Testis (tissue), 3 donors: ENCODE data around the gene EFCAB11. TPM values are rescaled to one million over a fixed set of nuclear protein-coding genes. Genes with fewer than 3 reads are reported as not detected.

Experiments
- DNase-seq: peaks from one replicate; pipeline ENCODE4 v3.0.0-alpha.2; 2019
- H3K27ac ChIP-seq, 2 donors: fragments of 200-600 bp; sonication (generic); one replicate each; pipeline ENCODE4 v1.5.1; 2019
- H3K27me3 ChIP-seq: fragments of 200-600 bp; sonication (generic); one replicate; pipeline ENCODE4 v1.5.1; 2019
- H3K36me3 ChIP-seq: fragments of 200-600 bp; sonication (generic); one replicate; pipeline ENCODE4 v1.5.1; 2017; ENCODE audit warnings: low read depth; ENCODE audit errors: missing control alignments
- H3K4me1 ChIP-seq: fragments of 200-600 bp; sonication (generic); one replicate; pipeline ENCODE4 v1.5.1; 2019
- H3K4me3 ChIP-seq, 2 donors: fragments of 200-600 bp; sonication (generic); one replicate each; pipeline ENCODE4 v1.5.1; 2017 to 2019
- H3K9me3 ChIP-seq: fragments of 200-600 bp; sonication (generic); one replicate; pipeline ENCODE4 v1.5.1; 2017
- CTCF ChIP-seq, 3 experiments: fragments of 450-650 bp in 2 of 3; fragments of 200-600 bp in 1 of 3; sonication (generic) in 1 of 3; IDR thresholded peaks; one replicate each; pipeline ENCODE4 v1.5.1; 2016 to 2019; ENCODE audit warnings: antibody characterized with exemption in 3 of 3, mild to moderate bottlenecking in 2 of 3, moderate library complexity in 1 of 3
- POLR2A ChIP-seq: fragments of 450-650 bp; IDR thresholded peaks from one replicate; pipeline ENCODE4 v1.6.1; 2017; ENCODE audit warnings: antibody characterized with exemption, mild to moderate bottlenecking, moderate library complexity
- WGBS, 2 donors: methylation state at CpG; one replicate each; pipeline ENCODE4 v1.1.5; 2018; 5-methylcytosine and 5-hydroxymethylcytosine counted together
- intact Hi-C: fragments of 100-400 bp; cut with DNase I; formaldehyde crosslinking; loops from one replicate; pipeline ENCODE4 v1.15.1; 2023; ENCODE audit warnings: low total_unique reads
- polyA plus RNA-seq: library from polyadenylated mRNA; stranded (reverse); fragments of 350-450 nt; fragmentation: Illumina TruSeq; extraction: RNeasy Lipid Tissue Mini Kit (QIAGEN cat#74804); gene quantifications from one replicate; pipeline ENCODE4 v1.2.3, GENCODE V29; 2014; ENCODE audit warnings: low read depth, low replicate concordance; ENCODE audit not compliant: insufficient read depth
- total RNA-seq, 2 donors: library from RNA; depleted of rRNA; stranded (reverse); fragments of >200 nt; gene quantifications; one replicate each; pipeline ENCODE4 v1.2.3, GENCODE V29; 2016

Gene EFCAB11
- total and polyA plus RNA-seq, 3 donors from 2014 or later, result 30.5 to 78.3 (median 50.6) TPM

GRCh38 chr14:89841851-89842250, 112.7 kb downstream of the EFCAB11 start:
- Histone ChIP-seq H3K4me1 (no peaks in the 10 kb centered on the region), H3K4me3 (no peak overlapping the region), H3K27me3 (no peaks in the 10 kb centered on the region), H3K36me3 (no peaks in the 10 kb centered on the region), H3K9me3 (no peaks in the 10 kb centered on the region), H3K27ac (no peak overlapping the region)
- TF ChIP-seq CTCF (IDR thresholded peaks at IDR 0.05) (no peak), POLR2A (no peak)
- intact Hi-C loops, result no loop called here
- WGBS, 2 donors, result 93 to 100% methylated on average over 6 of the region's 6 CpGs
- DNase-seq, result no peak

- Histone ChIP-seq H3K4me1 (no peaks in the 10 kb centered on the region), H3K4me3 (no peak overlapping the region), H3K36me3 (no peaks in the 10 kb centered on the region), H3K27ac (no peak overlapping the region), H3K27me3 (no peaks in the 10 kb centered on the region), H3K9me3 (no peaks in the 10 kb centered on the region)
- TF ChIP-seq POLR2A, result no peak
- no peak for TF ChIP-seq CTCF (IDR thresholded peaks at IDR 0.05)
- intact Hi-C loops, result no loop called here
- DNase-seq, result no peak
- 93 to 97% methylated on average over 7 of the region's 7 CpGs for WGBS, 2 donors
Measured at GRCh38 chr14:89836830-89837469, 117.6 kb downstream of the EFCAB11 start.

GRCh38 chr14:89833661-89834060, 120.9 kb downstream of the EFCAB11 start:
- Histone ChIP-seq H3K36me3 (no peaks in the 10 kb centered on the region), H3K27ac (no peak overlapping the region), H3K4me3 (no peak overlapping the region), H3K4me1 (no peaks in the 10 kb centered on the region), H3K9me3 (no peaks in the 10 kb centered on the region), H3K27me3 (no peaks in the 10 kb centered on the region)
- no peak for TF ChIP-seq POLR2A
- no peak for TF ChIP-seq CTCF (IDR thresholded peaks at IDR 0.05)
- no peak for DNase-seq
- intact Hi-C loops, result no loop called here

- no peak for TF ChIP-seq POLR2A
- TF ChIP-seq CTCF (IDR thresholded peaks at IDR 0.05), result no peak
- 59 to 68% methylated on average over 3 of the region's 3 CpGs for WGBS, 2 donors
- H3K27ac ChIP-seq, result no peak overlapping the region
- intact Hi-C loops, result no loop called here
- no peaks in the 10 kb centered on the region for H3K27me3 ChIP-seq
- DNase-seq, result no peak
- H3K9me3 ChIP-seq, result no peaks in the 10 kb centered on the region
- no peak overlapping the region for H3K4me3 ChIP-seq
- no peaks in the 10 kb centered on the region for H3K4me1 ChIP-seq
- H3K36me3 ChIP-seq, result no peaks in the 10 kb centered on the region
Measured at GRCh38 chr14:89833120-89833532, 121.4 kb downstream of the EFCAB11 start.

- H3K9me3 ChIP-seq, result no peaks in the 10 kb centered on the region
- H3K4me1 ChIP-seq, result no peaks in the 10 kb centered on the region
- H3K27ac ChIP-seq, result no peak overlapping the region
- no peak for TF ChIP-seq POLR2A
- TF ChIP-seq CTCF (IDR thresholded peaks at IDR 0.05), result no peak
- WGBS, 2 donors, result 81 to 85% methylated on average over 5 of the region's 5 CpGs
- no peaks in the 10 kb centered on the region for H3K27me3 ChIP-seq
- no peak for DNase-seq
- intact Hi-C loops, result no loop called here
- no peak overlapping the region for H3K4me3 ChIP-seq
- H3K36me3 ChIP-seq, result no peaks in the 10 kb centered on the region
Measured at GRCh38 chr14:89828471-89829165, 125.9 kb downstream of the EFCAB11 start.
